ENCODE measurements around the gene MTSS2.
A peak's percentile ranks its signal among the peaks of the same experiment; 100 is the strongest.

The MTSS2 gene

GRCh38 chr16:70698901-70699300 is 13.0 kb upstream of the MTSS2 start:
- no peak overlapping the region for H3K9ac ChIP-seq (ENCODE audit: low read length)
- no peak overlapping the region for H3K4me3 ChIP-seq (ENCODE audit: low read depth, low read length)
- H3K9me3 ChIP-seq (ENCODE audit: control insufficient read depth, insufficient read depth, low read depth, low read length) = no peaks in the 10 kb centered on the region
- H3K27me3 ChIP-seq (ENCODE audit: control insufficient read depth, insufficient read depth, low read length) = no peaks in the 10 kb centered on the region
- H3K27ac ChIP-seq (ENCODE audit: low read depth, low read length) = no peak overlapping the region
- peaks cover 70% of the 10 kb centered on the region for H3K4me1 ChIP-seq (ENCODE audit: control insufficient read depth, insufficient read depth, low read length)
- 0 out of 2 replicates have a peak, but pooled peaks cover 4% of the 10 kb centered on the region for H3K36me3 ChIP-seq (ENCODE audit: control insufficient read depth, insufficient read depth, low read length)

GRCh38 chr16:70697594-70698170 is 11.8 kb upstream of the MTSS2 start:
- Histone ChIP-seq H3K27me3 (ENCODE audit: control insufficient read depth, insufficient read depth, low read length) (no peaks in the 10 kb centered on the region), H3K27ac (ENCODE audit: low read depth, low read length) (no peak overlapping the region), H3K9ac (ENCODE audit: low read length) (no peak overlapping the region), H3K4me3 (ENCODE audit: low read depth, low read length) (no peak overlapping the region), H3K36me3 (ENCODE audit: control insufficient read depth, insufficient read depth, low read length) (0 out of 2 replicates have a peak, but pooled peaks cover 4% of the 10 kb centered on the region), H3K9me3 (ENCODE audit: control insufficient read depth, insufficient read depth, low read depth, low read length) (no peaks in the 10 kb centered on the region), H3K4me1 (ENCODE audit: control insufficient read depth, insufficient read depth, low read length) (peaks cover 69% of the 10 kb centered on the region)

GRCh38 chr16:70696952-70697593 is 11.2 kb upstream of the MTSS2 start:
- no peak overlapping the region for H3K9ac ChIP-seq (ENCODE audit: low read length)
- H3K27ac ChIP-seq (ENCODE audit: low read depth, low read length) = no peak overlapping the region
- H3K9me3 ChIP-seq (ENCODE audit: control insufficient read depth, insufficient read depth, low read depth, low read length) = no peaks in the 10 kb centered on the region
- H3K36me3 ChIP-seq (ENCODE audit: control insufficient read depth, insufficient read depth, low read length) = 0 out of 2 replicates have a peak, but pooled peaks cover 4% of the 10 kb centered on the region
- H3K4me3 ChIP-seq (ENCODE audit: low read depth, low read length) = no peak overlapping the region
- peaks cover 63% of the 10 kb centered on the region for H3K4me1 ChIP-seq (ENCODE audit: control insufficient read depth, insufficient read depth, low read length)
- H3K27me3 ChIP-seq (ENCODE audit: control insufficient read depth, insufficient read depth, low read length) = no peaks in the 10 kb centered on the region

- Histone ChIP-seq H3K4me1 (ENCODE audit: control insufficient read depth, insufficient read depth, low read length) (peaks cover 58% of the 10 kb centered on the region), H3K36me3 (ENCODE audit: control insufficient read depth, insufficient read depth, low read length) (0 out of 2 replicates have a peak, but pooled peaks cover 4% of the 10 kb centered on the region), H3K4me3 (ENCODE audit: low read depth, low read length) (no peak overlapping the region), H3K9me3 (ENCODE audit: control insufficient read depth, insufficient read depth, low read depth, low read length) (no peaks in the 10 kb centered on the region), H3K27ac (ENCODE audit: low read depth, low read length) (no peak overlapping the region), H3K9ac (ENCODE audit: low read length) (no peak overlapping the region), H3K27me3 (ENCODE audit: control insufficient read depth, insufficient read depth, low read length) (no peaks in the 10 kb centered on the region)
Measured at GRCh38 chr16:70696355-70696754, 10.5 kb upstream of the MTSS2 start.

GRCh38 chr16:70695331-70696070 is 9.6 kb upstream of the MTSS2 start:
- peaks cover 54% of the 10 kb centered on the region for H3K4me1 ChIP-seq (ENCODE audit: control insufficient read depth, insufficient read depth, low read length)
- H3K4me3 ChIP-seq (ENCODE audit: low read depth, low read length) = peak overlapping the region; percentile 4; the same call in 1 of the 2 replicates
- H3K9ac ChIP-seq (ENCODE audit: low read length) = peak overlapping the region; percentile 20
- 0 out of 2 replicates have a peak, but pooled peaks cover 4% of the 10 kb centered on the region for H3K36me3 ChIP-seq (ENCODE audit: control insufficient read depth, insufficient read depth, low read length)
- H3K27ac ChIP-seq (ENCODE audit: low read depth, low read length) = peak overlapping the region; percentile 18
- H3K27me3 ChIP-seq (ENCODE audit: control insufficient read depth, insufficient read depth, low read length) = no peaks in the 10 kb centered on the region
- no peaks in the 10 kb centered on the region for H3K9me3 ChIP-seq (ENCODE audit: control insufficient read depth, insufficient read depth, low read depth, low read length)

GRCh38 chr16:70694868-70695218 is 9.0 kb upstream of the MTSS2 start:
- H3K4me3 ChIP-seq (ENCODE audit: low read depth, low read length) = no peak overlapping the region
- H3K27ac ChIP-seq (ENCODE audit: low read depth, low read length) = peak overlapping the region; percentile 18; the same call in 1 of the 2 replicates
- H3K27me3 ChIP-seq (ENCODE audit: control insufficient read depth, insufficient read depth, low read length) = no peaks in the 10 kb centered on the region
- no peaks in the 10 kb centered on the region for H3K9me3 ChIP-seq (ENCODE audit: control insufficient read depth, insufficient read depth, low read depth, low read length)
- peak overlapping the region; percentile 36 for H3K9ac ChIP-seq (ENCODE audit: low read length)
- peaks cover 48% of the 10 kb centered on the region for H3K4me1 ChIP-seq (ENCODE audit: control insufficient read depth, insufficient read depth, low read length)
- 0 out of 2 replicates have a peak, but pooled peaks cover 4% of the 10 kb centered on the region for H3K36me3 ChIP-seq (ENCODE audit: control insufficient read depth, insufficient read depth, low read length)

- peaks cover 45% of the 10 kb centered on the region for H3K4me1 ChIP-seq (ENCODE audit: control insufficient read depth, insufficient read depth, low read length)
- peak overlapping the region; percentile 83 for H3K27ac ChIP-seq (ENCODE audit: low read depth, low read length)
- no peaks in the 10 kb centered on the region for H3K27me3 ChIP-seq (ENCODE audit: control insufficient read depth, insufficient read depth, low read length)
- no peaks in the 10 kb centered on the region for H3K9me3 ChIP-seq (ENCODE audit: control insufficient read depth, insufficient read depth, low read depth, low read length)
- H3K9ac ChIP-seq (ENCODE audit: low read length) = peak overlapping the region; percentile 65
- H3K36me3 ChIP-seq (ENCODE audit: control insufficient read depth, insufficient read depth, low read length) = 0 out of 2 replicates have a peak, but pooled peaks cover 4% of the 10 kb centered on the region
- no peak overlapping the region; the same call in 1 of the 2 replicates for H3K4me3 ChIP-seq (ENCODE audit: low read depth, low read length)
Measured at GRCh38 chr16:70694088-70694867, 8.4 kb upstream of the MTSS2 start.

GRCh38 chr16:70692873-70693671 is 7.2 kb upstream of the MTSS2 start:
- H3K4me3 ChIP-seq (ENCODE audit: low read depth, low read length) = no peak overlapping the region
- peak overlapping the region; percentile 83; the same call in 1 of the 2 replicates for H3K27ac ChIP-seq (ENCODE audit: low read depth, low read length)
- H3K27me3 ChIP-seq (ENCODE audit: control insufficient read depth, insufficient read depth, low read length) = no peaks in the 10 kb centered on the region
- H3K9ac ChIP-seq (ENCODE audit: low read length) = peak overlapping the region; percentile 65
- 0 out of 2 replicates have a peak, but pooled peaks cover 1% of the 10 kb centered on the region for H3K36me3 ChIP-seq (ENCODE audit: control insufficient read depth, insufficient read depth, low read length)
- peaks cover 46% of the 10 kb centered on the region for H3K4me1 ChIP-seq (ENCODE audit: control insufficient read depth, insufficient read depth, low read length)
- no peaks in the 10 kb centered on the region for H3K9me3 ChIP-seq (ENCODE audit: control insufficient read depth, insufficient read depth, low read depth, low read length)

GRCh38 chr16:70692130-70692872 is 6.4 kb upstream of the MTSS2 start:
- Histone ChIP-seq H3K4me1 (ENCODE audit: control insufficient read depth, insufficient read depth, low read length) (peaks cover 51% of the 10 kb centered on the region), H3K9me3 (ENCODE audit: control insufficient read depth, insufficient read depth, low read depth, low read length) (no peaks in the 10 kb centered on the region), H3K36me3 (ENCODE audit: control insufficient read depth, insufficient read depth, low read length) (no peaks in the 10 kb centered on the region), H3K27ac (ENCODE audit: low read depth, low read length) (no peak overlapping the region), H3K9ac (ENCODE audit: low read length) (peak overlapping the region; percentile 18), H3K4me3 (ENCODE audit: low read depth, low read length) (no peak overlapping the region), H3K27me3 (ENCODE audit: control insufficient read depth, insufficient read depth, low read length) (no peaks in the 10 kb centered on the region)
